HG02943 (cell line): ENCODE measurements around the gene KCNK7.

ENCODE experiments used
- ATAC-seq: cut with Tn5 transposase; IDR thresholded peaks from one replicate; pipeline ENCODE4 v1.9.1; 2021; ENCODE audit warnings: mild to moderate bottlenecking, low read depth, moderate library complexity; ENCODE audit not compliant: unreplicated experiment

The KCNK7 gene

DNA sequence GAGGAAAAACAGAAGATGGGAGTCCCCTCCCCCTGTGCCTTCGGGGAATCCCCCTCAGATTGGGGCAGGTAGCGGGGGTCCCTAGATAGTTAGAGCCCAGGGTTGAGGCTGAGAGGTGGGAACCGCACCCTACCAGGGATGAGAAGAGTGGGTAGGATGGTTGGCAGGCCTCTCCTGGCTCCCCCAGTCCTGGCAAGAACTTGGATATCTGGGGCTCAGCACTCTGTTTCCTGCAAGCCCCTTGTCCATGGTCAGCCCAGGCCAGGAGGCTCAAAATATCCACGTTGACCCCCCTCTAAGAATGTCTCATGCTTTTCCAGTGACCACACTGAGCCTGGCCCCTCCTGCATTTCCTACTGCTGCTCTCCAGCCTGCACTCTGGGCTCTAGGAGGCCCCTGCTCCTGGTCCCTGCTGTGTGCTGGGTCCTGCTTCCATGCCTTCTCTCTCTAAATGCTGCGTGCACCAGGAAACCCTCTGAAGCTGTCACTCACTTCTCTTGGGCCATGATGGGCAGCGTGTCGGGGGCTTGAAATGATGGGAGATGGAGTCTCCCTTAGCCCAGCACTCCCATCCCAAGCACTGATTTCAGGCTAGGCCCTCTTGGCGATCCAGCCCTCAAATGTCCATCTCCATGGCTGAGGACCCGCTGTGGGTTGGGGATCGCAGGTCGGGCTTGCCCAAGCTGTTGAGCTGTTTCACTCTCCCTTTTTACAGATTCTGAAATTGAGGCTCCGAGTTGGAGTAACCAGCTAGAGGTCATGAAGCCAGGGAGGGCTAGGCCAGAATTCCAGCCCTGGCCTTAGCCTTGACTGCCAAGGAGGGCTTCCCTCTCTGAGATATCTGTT is 16.4 kb upstream of the KCNK7 start:
- no peak for ATAC-seq

DNA sequence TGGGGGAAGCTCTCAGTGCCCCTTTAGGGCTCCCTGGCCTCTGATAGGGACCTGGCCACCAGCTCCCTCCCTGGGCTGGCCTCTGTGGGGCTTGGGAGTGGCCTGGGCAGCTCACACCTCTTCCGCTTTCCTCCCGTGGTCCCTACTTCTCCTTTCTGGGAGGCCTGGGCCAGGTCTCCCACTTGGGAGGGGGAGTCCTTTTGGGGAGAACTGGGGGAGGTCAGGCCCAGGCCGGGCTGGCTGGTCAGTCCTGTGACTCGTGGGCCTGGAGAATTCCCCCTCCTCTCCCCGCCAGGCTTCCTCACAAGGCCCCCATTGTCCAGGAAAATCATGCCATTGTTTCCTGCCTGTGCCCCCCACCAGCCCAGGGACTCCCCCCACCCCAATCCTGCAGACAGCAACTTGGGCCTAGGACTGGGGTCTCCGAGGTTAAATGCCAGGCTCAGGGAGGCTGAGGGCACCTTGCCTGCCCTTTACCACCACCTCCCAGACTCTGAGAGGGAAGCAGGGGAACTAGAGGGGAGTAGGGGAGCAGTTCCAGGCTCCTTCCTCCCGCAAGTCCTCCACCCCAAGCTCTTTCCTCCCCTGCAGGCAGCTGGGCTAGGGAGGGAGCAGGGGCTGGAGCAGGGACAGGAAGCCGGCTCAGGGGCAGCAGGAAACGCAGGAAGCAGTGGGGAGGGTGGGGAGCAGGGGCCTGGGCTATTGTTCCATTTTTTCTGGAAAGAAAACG is 15.6 kb upstream of the KCNK7 start:
- ATAC-seq, result no peak

DNA sequence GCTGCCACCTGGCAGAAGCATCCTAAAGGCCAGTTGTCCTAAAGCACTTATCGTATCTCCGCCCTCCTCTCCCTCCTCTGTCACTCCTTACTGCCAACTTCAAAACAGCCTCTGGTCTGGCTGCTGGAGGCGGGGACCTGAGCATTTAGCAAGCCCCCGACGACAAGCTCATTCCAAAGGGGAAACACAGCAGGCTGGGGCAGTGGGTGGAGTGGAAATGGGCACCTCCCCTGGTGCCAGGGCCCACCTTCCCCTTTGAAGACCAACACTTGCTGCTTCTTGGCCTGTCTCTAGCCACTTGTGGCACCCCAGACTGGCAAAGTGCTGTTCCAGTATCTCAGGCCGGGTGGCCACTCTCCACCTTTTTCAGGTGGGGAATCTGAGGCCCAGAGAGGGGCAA is 14.8 kb upstream of the KCNK7 start:
- ATAC-seq, result no peak

DNA sequence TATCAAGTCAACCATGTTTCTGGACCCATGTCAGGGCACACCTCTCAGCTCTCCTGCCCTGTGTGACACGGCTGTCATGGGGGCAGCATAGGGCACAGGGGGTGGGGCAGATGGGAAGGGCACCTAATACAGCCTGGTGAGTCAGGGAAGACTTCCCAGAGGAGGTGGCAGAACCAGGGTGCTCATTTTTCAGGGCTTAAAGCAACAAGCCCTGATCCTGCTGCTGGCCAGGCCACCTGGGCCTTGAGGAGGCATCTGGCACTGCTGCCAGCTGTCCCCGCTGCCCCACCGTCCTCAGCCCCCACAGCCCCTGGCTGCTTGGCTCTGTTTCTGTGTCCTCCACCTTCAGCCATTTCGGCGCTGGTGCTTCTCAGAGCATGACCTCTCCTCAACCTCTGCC is 14.1 kb upstream of the KCNK7 start:
- ATAC-seq, result no peak

DNA sequence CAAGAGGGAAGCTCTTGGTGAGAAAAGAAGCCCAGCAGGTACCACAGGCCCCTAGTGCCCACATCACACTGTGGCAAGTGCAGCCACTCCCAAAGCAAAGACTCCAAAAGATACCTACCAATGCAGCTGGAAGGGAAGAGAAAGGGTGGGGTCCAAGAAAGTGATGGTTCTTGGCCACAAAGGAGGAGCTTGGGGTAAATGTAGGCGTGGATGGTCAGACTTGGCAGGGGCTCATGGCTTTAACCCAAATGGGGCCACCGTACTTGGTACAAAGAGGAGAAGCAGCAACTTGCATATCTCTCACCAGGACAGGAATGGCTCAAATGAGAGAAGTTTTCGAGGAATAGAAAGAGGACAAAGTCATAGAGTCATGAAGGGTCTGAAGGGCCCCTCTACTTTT is 13.6 kb upstream of the KCNK7 start:
- no peak for ATAC-seq

DNA sequence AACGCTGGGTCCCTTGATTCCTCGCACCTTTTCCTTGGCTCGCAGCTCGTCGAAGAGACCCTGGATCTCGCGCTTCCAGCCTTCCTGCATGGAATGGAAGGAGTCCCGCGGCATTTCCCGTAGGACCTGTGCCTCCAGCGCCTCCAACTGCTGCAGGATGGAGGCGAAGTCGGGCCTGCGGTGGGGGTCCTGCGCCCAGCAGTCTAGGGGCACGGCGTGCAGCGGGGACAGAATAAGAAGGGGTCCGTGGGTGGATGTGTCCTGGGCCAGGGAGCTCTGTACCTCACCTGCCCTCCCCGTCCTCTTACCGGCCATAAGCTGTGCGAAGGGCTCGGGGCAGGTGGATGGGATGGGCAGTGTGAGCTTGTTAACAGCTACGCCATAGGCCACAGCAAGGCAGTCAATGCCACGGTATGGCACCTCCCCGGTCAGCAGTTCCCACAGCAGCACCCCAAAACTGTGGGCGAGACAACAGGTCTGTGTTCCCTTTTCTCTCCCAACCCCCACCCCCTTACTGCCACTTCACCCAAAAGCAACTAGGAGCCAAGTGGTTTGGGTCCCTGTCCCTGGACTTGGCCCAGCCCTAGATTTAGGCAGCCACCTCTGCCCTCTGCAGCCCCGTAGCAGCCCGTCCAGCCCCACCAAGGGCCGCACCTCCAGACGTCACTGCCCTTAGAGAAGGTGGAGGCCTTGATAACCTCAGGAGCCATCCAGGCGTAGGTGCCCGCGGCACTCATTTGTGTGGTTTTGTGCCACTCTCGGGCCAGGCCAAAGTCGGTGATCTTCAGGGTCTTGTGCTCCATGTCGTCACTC is 12.2 kb upstream of the KCNK7 start:
- ATAC-seq, result no peak

DNA sequence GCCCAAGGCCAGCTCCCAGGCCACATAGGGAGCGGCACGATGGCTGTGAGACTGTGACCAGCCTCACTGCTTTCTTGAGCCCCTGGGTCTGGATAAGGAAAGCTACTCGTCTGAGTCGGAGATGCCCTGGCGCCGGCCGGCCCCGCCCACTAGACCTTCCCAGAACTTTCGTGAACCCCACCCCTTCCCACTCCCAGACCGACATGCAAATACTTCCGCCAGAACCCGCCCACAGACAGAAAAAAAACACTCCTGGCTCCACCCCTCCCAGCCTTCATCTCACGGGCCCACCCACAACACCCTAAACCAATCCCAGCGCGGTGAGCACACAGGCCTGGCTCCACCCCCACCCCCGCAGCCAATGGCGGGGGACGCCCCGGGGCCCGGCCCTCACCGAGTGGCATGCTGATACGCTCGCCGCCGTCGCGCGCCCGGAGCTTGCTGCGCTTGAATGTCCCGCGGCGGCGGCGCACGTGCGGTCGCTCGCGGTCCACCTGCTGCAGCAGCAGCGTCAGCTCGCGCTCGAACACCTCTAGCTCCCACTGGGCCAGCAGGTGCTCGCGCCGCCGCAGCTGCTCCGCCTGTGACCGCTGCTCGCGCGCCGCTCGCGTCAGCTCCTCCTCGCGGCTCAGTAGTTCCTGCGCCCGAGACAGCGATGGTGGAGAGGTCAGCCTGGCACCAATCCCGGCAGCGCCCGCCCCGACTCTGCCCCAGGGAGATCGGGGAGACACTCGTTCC is 11.4 kb upstream of the KCNK7 start:
- no peak for ATAC-seq

DNA sequence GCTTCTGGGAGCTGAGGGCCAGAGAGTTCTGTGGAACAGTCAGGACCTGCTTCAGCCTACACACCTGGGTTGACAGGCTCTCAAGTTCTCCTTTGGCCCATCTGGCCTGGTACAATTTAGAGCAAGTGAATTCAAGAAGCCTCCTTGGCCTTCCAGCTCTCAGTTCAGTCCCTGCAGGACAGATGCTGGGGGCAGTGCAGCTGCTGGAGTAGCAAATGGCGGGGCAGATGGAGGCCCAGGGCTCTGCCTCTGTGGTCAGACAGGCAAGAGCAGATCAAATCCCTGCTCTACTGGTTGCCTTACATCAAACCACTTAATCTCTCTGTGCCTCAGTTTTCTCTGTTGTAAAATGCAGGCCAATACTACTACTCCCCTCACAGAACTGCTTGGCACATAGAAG is 8.7 kb upstream of the KCNK7 start:
- ATAC-seq, result no peak

DNA sequence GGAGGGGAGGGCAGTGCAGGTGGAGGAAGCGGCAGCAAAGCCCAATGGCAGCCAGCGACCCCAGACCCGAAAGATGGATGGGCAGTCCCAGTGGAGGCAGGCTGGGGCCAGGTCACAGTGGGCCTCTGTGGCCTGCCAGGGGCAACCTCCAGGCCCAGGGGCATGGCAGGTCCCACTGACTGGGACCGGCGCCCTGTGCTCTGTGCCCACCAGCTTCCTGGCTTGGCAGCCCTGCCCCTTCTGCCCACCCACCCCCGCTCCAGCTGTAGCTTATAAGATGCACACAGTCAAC is 4.3 kb upstream of the KCNK7 start:
- no peak for ATAC-seq

DNA sequence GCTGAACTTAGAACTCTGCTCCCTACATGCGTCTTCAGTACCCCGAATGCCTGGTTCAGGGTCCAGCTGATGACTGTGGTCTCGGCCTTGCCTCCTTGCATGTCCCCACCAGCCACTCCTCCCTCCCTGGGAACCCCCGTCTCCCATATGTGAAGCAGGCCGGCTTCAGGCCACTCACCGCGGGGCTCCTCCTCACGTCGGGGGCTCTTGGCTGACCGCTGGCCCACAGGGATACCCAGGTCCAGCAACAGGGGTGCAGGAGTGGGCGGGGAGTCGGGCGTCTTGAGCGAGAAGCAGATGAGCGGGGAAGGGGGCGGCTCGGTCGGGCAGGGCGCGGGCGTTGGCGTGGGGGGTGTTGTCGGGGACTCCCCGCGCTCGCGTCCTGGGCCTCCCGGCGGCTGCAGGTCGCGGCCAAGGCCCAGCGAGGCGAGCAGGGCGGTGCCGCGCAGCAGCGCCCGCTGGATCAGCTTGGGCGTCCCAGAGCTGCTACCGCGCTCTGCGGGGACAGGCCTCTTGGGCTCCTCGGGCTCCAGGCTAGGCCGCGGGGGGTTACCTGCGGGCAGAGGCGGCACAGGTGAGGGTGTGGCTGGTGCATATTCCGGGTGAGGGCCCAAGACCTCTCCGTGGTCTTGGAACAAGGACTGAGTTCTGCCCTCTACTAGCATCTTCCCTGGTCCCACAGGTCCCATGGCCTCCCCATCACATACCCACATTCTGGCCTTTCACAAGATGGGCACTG is 3.8 kb upstream of the KCNK7 start:
- no peak for ATAC-seq

DNA sequence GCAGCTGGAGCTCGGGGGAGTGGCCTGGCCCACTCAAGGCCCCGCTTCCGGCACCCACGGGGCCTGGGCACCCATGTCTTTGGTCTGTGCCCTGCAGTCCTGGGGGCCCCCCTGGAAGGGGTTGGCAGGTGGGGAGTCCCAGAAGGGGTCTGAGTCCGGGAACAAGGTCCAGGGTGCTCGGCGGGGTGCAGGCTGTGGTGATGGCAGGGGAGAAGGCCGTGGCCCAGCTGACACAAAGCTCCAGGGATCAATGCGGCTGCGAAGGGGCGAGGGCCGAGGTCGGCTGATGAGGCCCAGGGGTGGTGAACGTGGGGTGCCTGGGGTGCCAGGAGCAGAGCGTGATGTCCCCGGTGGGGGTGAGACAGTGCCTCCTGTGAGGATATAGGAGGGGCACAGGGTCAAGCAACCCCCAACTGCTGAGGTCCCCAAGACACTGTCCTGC is 2.7 kb upstream of the KCNK7 start:
- no peak for ATAC-seq

DNA sequence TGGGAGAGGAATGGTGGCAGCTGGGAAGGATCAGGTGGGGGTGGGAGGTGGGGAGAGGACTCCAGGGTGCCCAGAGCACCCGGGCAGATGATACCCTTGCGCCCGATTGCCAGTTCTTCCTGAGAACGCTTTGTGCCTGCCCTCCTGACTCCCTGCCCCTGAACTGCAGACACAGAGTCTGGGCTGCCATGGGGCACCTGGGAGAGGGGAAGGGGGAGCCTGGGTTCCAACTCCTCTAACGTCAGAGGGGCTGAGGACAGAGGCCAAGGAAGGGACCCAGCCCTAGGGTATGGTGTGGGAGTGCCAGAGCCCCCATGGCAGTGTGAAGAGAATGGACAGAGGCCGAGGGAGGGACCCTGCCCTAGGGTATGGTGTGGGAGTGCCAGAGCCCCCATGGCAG is 920 bp upstream of the KCNK7 start:
- ATAC-seq, result no peak

DNA sequence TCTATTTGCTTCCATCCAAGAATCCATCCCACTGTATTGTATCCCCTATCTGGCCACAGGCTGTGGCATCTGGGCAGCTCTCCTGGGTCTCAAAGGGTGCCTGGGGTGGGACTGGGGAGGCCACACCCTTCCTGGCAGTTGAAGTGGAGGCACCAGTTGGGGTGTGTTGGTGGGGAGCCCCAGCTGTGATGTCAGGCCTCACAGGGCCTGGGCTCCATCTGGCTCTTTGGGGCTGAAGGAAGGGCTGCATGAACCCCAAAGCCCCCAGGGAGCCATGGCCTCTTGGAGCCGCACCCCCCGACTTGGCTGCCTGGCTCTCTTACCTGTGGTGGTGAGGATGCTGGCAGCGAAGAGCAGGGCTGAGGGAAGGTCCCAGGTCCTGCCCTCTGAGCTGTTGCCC is 469 bp downstream of the KCNK7 start:
- no peak for ATAC-seq

DNA sequence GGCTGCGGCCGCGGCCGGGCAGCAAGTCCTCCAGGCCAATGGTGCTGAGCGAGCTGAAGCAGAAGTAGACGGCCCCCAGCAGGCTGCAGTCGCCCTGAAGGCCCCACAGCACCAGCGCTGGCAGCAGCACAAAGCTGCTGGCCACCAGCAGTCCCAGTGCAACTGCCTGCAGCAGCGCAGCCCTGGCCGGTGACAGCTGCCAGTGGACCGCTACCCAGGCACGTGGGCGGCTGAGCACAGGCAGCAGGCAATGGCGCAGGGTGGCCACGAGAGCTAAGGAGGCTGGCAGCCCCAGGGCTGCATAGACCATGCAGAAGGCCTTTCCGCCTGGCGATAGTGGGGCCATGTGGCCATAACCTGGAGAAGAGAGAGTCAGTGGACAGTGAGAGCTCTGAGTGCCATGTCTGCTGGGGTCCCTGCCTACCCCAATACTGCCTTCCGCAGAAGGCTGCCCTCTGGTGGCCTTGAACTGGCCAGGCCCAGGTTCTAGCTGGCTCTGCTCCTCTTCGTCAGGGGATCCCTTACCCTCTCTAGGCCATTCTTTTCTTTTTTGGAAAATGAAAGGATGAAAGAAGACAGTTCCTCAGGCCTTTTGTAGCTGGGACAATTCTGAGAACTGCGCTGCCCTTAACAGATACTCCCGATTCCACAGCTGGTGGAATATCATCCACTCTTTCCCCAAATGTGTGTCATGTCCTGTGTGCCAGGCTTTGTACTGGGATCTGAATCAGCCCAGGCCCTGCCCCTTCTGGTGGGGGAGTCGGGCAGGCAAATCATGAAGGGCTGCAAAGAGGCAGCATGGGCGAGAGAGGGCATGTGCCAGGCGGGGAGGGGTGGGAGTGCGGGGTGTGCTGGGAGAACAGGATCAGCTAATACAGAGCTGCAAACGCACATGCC is 1.8 kb downstream of the KCNK7 start:
- ATAC-seq, result no peak

DNA sequence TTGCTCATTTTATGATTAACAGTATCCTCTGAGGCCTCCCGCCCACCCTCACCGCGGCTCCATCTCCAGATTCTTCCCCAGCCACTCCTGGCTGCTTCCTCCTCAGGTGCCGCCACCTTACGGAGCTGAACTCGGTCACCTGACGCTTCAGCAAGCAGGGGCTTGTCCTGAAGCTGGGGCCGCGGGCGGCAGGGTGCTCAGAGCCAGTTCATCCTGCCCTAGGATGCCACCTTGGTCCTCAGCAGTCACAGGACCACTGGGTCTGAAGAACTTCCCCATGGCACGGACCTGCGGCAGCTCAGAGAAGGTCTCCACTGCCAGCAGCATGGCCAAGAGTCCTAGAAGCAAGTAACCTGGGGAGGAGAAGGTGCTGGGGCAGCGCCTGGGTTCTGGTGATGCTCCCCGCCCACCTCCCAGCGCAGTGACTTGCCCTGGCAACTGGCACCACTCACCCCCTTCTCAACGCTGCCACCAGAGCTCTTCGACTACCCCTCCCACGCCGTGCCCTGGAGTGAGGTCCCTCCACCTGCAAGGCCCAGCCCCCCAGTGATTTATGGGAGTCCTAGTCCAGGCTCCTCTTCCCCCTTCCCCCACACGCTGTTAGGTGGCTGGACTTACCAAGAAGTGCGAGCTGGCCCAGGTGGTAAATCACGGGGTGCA is 2.6 kb downstream of the KCNK7 start:
- ATAC-seq, result no peak

DNA sequence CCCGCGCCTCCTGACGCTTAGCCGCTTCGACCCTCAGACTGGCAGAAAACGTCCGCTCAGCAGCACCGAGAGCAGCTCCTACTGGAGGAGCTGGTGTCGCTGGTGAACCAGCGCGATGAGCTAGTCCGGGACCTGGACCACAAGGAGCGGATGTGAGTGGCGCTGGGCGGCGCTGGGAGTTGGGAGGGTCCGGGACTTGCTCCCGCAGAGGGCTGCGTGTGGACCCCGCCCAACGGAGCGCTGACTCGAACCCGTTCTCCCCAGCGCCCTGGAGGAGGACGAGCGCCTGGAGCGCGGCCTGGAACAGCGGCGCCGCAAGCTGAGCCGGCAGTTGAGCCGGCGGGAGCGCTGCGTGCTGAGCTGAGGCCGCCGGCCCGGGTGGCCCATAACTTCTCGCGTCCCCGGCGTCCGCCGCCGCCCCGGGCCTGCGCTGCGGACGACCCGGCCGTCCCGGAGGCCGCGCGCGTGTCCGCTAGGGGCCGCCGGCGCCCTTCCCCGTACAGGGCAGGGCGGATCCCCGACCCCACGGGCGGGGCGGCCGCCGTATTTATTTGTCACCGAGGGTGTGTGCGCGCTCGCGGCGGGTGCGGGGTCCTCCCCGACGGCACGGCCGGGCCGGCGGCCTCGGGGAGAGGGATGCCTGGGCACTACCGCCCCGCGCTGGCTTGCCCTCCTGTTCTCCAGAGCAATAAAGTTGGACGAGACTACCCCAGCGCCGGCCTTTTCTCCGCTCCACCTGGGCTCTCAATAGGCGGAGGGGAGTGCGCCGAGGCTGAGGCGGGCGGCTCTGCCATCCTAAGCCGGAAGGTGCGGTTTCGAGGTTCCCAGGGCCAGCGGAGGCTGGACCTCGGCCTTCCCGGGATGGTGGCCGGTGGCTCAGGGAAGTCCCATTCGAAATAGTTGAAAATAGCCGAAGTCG is 3.4 kb downstream of the KCNK7 start:
- ATAC-seq, result no peak

DNA sequence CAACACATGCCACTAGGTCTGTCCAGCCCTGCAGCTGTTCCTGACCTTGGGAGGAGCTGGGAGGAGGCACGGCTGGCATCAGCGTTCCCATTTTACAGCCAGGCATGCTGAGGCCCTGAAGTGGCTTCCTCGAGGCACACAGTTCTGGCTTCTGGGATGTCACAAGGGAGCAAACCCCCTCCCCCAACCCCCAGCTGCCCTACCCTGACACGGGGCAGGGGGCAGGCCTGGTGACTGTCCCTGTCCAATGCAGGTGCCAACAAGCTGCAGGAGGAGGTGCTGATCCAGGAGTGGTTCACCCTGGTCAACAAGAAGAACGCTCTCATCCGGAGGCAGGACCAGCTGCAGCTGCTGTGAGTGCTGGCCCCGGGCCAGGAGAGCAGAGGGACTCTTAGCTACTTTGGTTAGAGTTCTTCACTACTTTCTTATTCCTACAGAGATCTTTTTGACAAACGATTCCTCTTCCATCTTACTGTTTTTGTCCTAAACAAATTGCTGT is 5.3 kb downstream of the KCNK7 start:
- ATAC-seq, result no peak
